OCI-LY1 (cell line): ENCODE results near the gene PAFAH1B2.
"Not testable (repeated sequence)": the region's sequence is repeated elsewhere in the genome, so short reads cannot be mapped to it uniquely, and the experiment has no call there.

Source experiments
- H2AFZ ChIP-seq: fragments of 200-600 bp; sonication (generic), shearing (Covaris generic); 2 replicates; pipeline ENCODE4 v1.6.0; 2014; ENCODE audit warnings: antibody characterized with exemption, mild to moderate bottlenecking, low read length
- H3F3A ChIP-seq: fragments of 200-600 bp; sonication (generic), shearing (Covaris generic); 2 replicates; pipeline ENCODE4 v1.6.0; 2014; ENCODE audit warnings: mild to moderate bottlenecking, antibody characterized with exemption, low read length, moderate library complexity; ENCODE audit not compliant: insufficient read depth
- H3K27ac ChIP-seq: fragments of 200-600 bp; sonication (generic); 2 replicates; pipeline ENCODE4 v1.5.1; 2014; ENCODE audit warnings: low read length, mixed run types, mild to moderate bottlenecking, low read depth; ENCODE audit not compliant: poor library complexity, severe bottlenecking
- H3K27me3 ChIP-seq: fragments of 200-600 bp; sonication (generic); 2 replicates; pipeline ENCODE4 v1.6.0; 2014; ENCODE audit warnings: antibody characterized with exemption, mild to moderate bottlenecking, low read length, moderate library complexity; ENCODE audit not compliant: insufficient read depth
- H3K36me3 ChIP-seq: fragments of 200-600 bp; sonication (generic); 2 replicates; pipeline ENCODE4 v1.6.1; 2014; ENCODE audit warnings: mild to moderate bottlenecking, antibody characterized with exemption, low read length, moderate library complexity, mixed read lengths; ENCODE audit not compliant: insufficient read depth
- H3K4me1 ChIP-seq: fragments of 200-600 bp; sonication (generic); 2 replicates; pipeline ENCODE4 v1.5.1; 2014; ENCODE audit warnings: mild to moderate bottlenecking, low read length, moderate library complexity; ENCODE audit not compliant: insufficient read depth, severe bottlenecking
- H3K4me2 ChIP-seq: fragments of 200-600 bp; sonication (generic), shearing (Covaris generic); 2 replicates; pipeline ENCODE4 v1.6.1; 2014; ENCODE audit warnings: low read length
- H3K4me3 ChIP-seq: fragments of 200-600 bp; sonication (generic); 2 replicates; pipeline ENCODE4 v1.5.1; 2014; ENCODE audit warnings: low read length, low read depth, mild to moderate bottlenecking, mixed read lengths; ENCODE audit not compliant: poor library complexity, severe bottlenecking
- H3K79me2 ChIP-seq: fragments of 200-600 bp; shearing (Covaris generic); 2 replicates; pipeline ENCODE4 v1.6.1; 2016; ENCODE audit warnings: mixed run types, low read length, mixed read lengths; ENCODE audit not compliant: insufficient read depth
- H3K9ac ChIP-seq: fragments of 200-600 bp; sonication (generic), shearing (Covaris generic); 2 replicates; pipeline ENCODE4 v1.6.1; 2014; ENCODE audit warnings: mild to moderate bottlenecking, low read length, mixed read lengths
- H3K9me2 ChIP-seq: fragments of 200-600 bp; sonication (generic), shearing (Covaris generic); 2 replicates; pipeline ENCODE4 v1.6.1; 2014; ENCODE audit warnings: low read depth, mild to moderate bottlenecking, low read length, mixed read lengths
- H3K9me3 ChIP-seq: fragments of 200-600 bp; shearing (Covaris generic); 2 replicates; pipeline ENCODE4 v1.6.1; 2014; ENCODE audit warnings: low read length, mixed read lengths
- H4K20me1 ChIP-seq: fragments of 200-600 bp; sonication (generic), shearing (Covaris generic); 2 replicates; pipeline ENCODE4 v1.6.0; 2016; ENCODE audit warnings: mild to moderate bottlenecking, low read length; ENCODE audit not compliant: insufficient read depth
- CTCF ChIP-seq: fragments of 200-600 bp; sonication (generic), shearing (Covaris generic); IDR thresholded peaks from 2 replicates; pipeline ENCODE4 v1.5.1; 2017; ENCODE audit warnings: mild to moderate bottlenecking, antibody characterized with exemption, low read length, moderate library complexity, mixed read lengths
- EZH2 ChIP-seq: fragments of 200-600 bp; sonication (generic), shearing (Covaris generic); IDR thresholded peaks from 2 replicates; pipeline ENCODE4 v1.8.0; 2017; ENCODE audit warnings: borderline replicate concordance, mixed run types, mild to moderate bottlenecking, antibody characterized with exemption, low read length, moderate library complexity, mixed read lengths

The PAFAH1B2 gene

GRCh38 chr11:117180661-117181585 is 36.8 kb downstream of the PAFAH1B2 start:
- Histone ChIP-seq H3K4me1 (peaks cover 32% of the 10 kb centered on the region), H2AFZ (no peak overlapping the region), H3K27ac (peak overlapping the region; percentile 18)

GRCh38 chr11:117181586-117182550 is 37.8 kb downstream of the PAFAH1B2 start:
- Histone ChIP-seq H2AFZ (no peak overlapping the region), H3K36me3 (peaks cover 4% of the 10 kb centered on the region; the same call in 1 of the 2 replicates), H3K79me2 (no peaks in the 10 kb centered on the region), H3F3A (no peaks in the 10 kb centered on the region), H3K4me2 (peak overlapping the region; percentile 49; the same call in 1 of the 2 replicates), H3K9me3 (no peaks in the 10 kb centered on the region), H3K27me3 (no peaks in the 10 kb centered on the region), H3K9me2 (no peaks in the 10 kb centered on the region), H3K27ac (no peak overlapping the region), H4K20me1 (no peaks in the 10 kb centered on the region), H3K9ac (no peak overlapping the region), H3K4me3 (no peak overlapping the region), H3K4me1 (peaks cover 32% of the 10 kb centered on the region)
- no peak for TF ChIP-seq EZH2
- no peak for TF ChIP-seq CTCF

More at GRCh38 chr11:117180661-117181585, 36.8 kb downstream of the PAFAH1B2 start:
- Histone ChIP-seq H3K36me3 (peaks cover 6% of the 10 kb centered on the region; the same call in 1 of the 2 replicates), H3K27me3 (no peaks in the 10 kb centered on the region), H3F3A (no peaks in the 10 kb centered on the region), H3K9me3 (no peaks in the 10 kb centered on the region), H3K9me2 (no peaks in the 10 kb centered on the region), H4K20me1 (no peaks in the 10 kb centered on the region), H3K4me2 (peak overlapping the region; percentile 49), H3K79me2 (no peaks in the 10 kb centered on the region), H3K4me3 (peak overlapping the region; percentile 12), H3K9ac (peak overlapping the region; percentile 36; the same call in 1 of the 2 replicates)
- TF ChIP-seq CTCF (peak; percentile 71), EZH2 (no peak)

- TF ChIP-seq EZH2 (no peak), CTCF (no peak)
These were observed 38.5 kb downstream of the PAFAH1B2 start for GRCh38 chr11:117182551-117182935.

GRCh38 chr11:117183178-117183577 is 39.1 kb downstream of the PAFAH1B2 start:
- not testable (repeated sequence) for H3K27ac ChIP-seq, H3K27me3 ChIP-seq, H3K9me2 ChIP-seq, H3F3A ChIP-seq, H4K20me1 ChIP-seq, H3K79me2 ChIP-seq, H3K4me3 ChIP-seq, H3K9ac ChIP-seq, H3K4me2 ChIP-seq, H2AFZ ChIP-seq, H3K36me3 ChIP-seq, H3K9me3 ChIP-seq
- peaks cover 27% of the 10 kb centered on the region for H3K4me1 ChIP-seq

More at GRCh38 chr11:117182551-117182935, 38.5 kb downstream of the PAFAH1B2 start:
- Histone ChIP-seq H2AFZ (no peak overlapping the region), H3K9me3 (no peaks in the 10 kb centered on the region), H3K9ac (no peak overlapping the region), H3F3A (no peaks in the 10 kb centered on the region), H3K36me3 (peaks cover 4% of the 10 kb centered on the region; the same call in 1 of the 2 replicates), H3K4me2 (no peak overlapping the region), H3K9me2 (no peaks in the 10 kb centered on the region), H3K27ac (no peak overlapping the region), H3K79me2 (no peaks in the 10 kb centered on the region), H3K4me1 (peaks cover 32% of the 10 kb centered on the region), H3K4me3 (no peak overlapping the region), H4K20me1 (no peaks in the 10 kb centered on the region), H3K27me3 (no peaks in the 10 kb centered on the region)
